Smooth muscle cell (in vitro differentiated cells): Measurements from ENCODE around the gene FBLN7. TPM values are rescaled to one million over a fixed set of nuclear protein-coding genes. Genes with fewer than 3 reads are reported as not detected.

Experiments
- DNase-seq: peaks from one replicate; lab custom pipeline; 2025; ENCODE audit not compliant: unreplicated experiment; lab: John Stamatoyannopoulos, UW
- H2AFZ ChIP-seq: fragments of 200-600 bp; sonication (generic); 2 replicates; pipeline ENCODE4 v1.6.0; 2016; ENCODE audit warnings: antibody characterized with exemption, low read depth, mild to moderate bottlenecking
- H3F3A ChIP-seq: fragments of 200-600 bp; sonication (generic); 2 replicates; pipeline ENCODE4 v1.6.0; 2017; ENCODE audit warnings: antibody characterized with exemption, low read depth
- H3K27ac ChIP-seq: fragments of 200-600 bp; sonication (generic); 2 replicates; pipeline ENCODE4 v1.5.1; 2016; ENCODE audit warnings: low read depth, mild to moderate bottlenecking
- H3K27me3 ChIP-seq: fragments of 200-600 bp; sonication (generic); 2 replicates; pipeline ENCODE4 v1.6.1; 2016; ENCODE audit warnings: low read depth, mild to moderate bottlenecking
- H3K36me3 ChIP-seq: fragments of 200-600 bp; sonication (generic); 2 replicates; pipeline ENCODE4 v1.5.1; 2016; ENCODE audit warnings: low read depth
- H3K4me1 ChIP-seq: fragments of 200-600 bp; sonication (generic); 2 replicates; pipeline ENCODE4 v1.5.1; 2016; ENCODE audit warnings: low read depth
- H3K4me2 ChIP-seq: fragments of 200-600 bp; sonication (generic); 2 replicates; pipeline ENCODE4 v1.6.0; 2016; ENCODE audit warnings: mild to moderate bottlenecking
- H3K4me3 ChIP-seq: fragments of 200-600 bp; sonication (generic); 2 replicates; pipeline ENCODE4 v1.5.1; 2016; ENCODE audit warnings: mild to moderate bottlenecking
- H3K79me2 ChIP-seq: fragments of 200-600 bp; sonication (generic); 2 replicates; pipeline ENCODE4 v1.6.0; 2016; ENCODE audit warnings: low read depth, mild to moderate bottlenecking
- H3K9ac ChIP-seq: fragments of 200-600 bp; sonication (generic); 2 replicates; pipeline ENCODE4 v1.6.0; 2016; ENCODE audit warnings: low read depth
- H3K9me3 ChIP-seq: fragments of 200-600 bp; sonication (generic); replicated peaks from 2 replicates; pipeline ENCODE4 v1.5.1; 2016; ENCODE audit warnings: low read depth
- H4K20me1 ChIP-seq: fragments of 200-600 bp; sonication (generic); 2 replicates; pipeline ENCODE4 v1.6.0; 2016; ENCODE audit warnings: low read depth
- WGBS: methylation state at CpG from one replicate; pipeline ENCODE4 v1.1.7; 2016; ENCODE audit warnings: low lambda C conversion rate; 5-methylcytosine and 5-hydroxymethylcytosine counted together
- polyA plus RNA-seq: library from polyadenylated mRNA; unstranded; fragments of >200 nt; fragmentation: Nextera tagmentation; extraction: Ambion mirVana; gene quantifications from 2 replicates; pipeline ENCODE4 v1.2.1, GENCODE V29; 2016
- total RNA-seq: library from RNA; depleted of rRNA; stranded (reverse); fragments of >200 nt; gene quantifications from 2 replicates; pipeline ENCODE4 v1.2.3, GENCODE V29; 2014
- TF ChIP-seq, protein P1 (sequence below): fragments of 200-600 bp; sonication (generic); IDR thresholded peaks from 2 replicates; pipeline ENCODE4 v1.5.1; 2017; ENCODE audit warnings: borderline replicate concordance, mild to moderate bottlenecking, antibody characterized with exemption; ENCODE audit not compliant: insufficient read depth, poor library complexity, severe bottlenecking

Gene FBLN7
- 1.1 and 3.2 TPM in 2 replicates for total RNA-seq
- 1.7 and 2.7 TPM in 2 replicates for polyA plus RNA-seq

DNA sequence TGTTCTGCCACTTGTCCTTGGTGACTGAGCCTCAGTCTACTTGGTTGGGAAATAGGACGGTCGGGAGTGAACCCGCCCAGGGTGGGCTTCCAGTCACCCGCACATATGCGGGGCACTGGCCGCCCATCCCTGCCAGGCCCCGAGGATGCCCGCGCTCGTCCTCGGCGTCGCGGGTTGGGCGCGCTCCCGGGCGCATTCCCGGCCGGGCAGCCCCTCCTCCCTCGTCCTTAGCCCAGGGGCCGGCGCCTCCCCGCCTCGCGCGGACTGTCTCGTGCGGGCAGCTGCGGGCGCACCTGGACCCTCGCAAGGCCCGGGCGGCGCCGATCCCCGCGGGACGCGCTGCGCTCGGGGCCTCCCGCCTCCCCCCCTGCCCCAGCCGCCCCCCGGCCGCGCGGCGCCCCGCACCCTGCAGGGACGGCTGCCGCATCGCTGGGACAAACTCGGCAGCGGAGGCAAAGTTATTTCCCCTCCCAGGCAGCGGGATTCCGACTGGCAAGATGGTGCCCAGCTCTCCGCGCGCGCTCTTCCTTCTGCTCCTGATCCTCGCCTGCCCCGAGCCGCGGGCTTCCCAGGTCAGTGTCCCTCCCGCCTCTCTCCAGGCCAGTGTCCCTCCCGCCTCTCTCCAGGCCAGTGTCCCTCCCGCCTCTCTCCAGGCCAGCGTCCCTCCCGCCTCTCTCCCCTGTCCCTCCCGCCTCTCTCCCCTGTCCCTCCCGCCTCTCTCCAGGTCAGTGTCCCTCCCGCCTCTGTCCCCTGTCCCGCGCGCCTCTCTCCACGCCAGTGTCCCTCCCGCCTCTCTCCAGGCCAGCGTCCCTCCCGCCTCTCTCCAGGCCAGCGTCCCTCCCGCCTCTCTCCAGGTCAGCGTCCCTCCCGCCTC, at the start of gene FBLN7:
TSS of gene FBLN7 (plus strand) at position 227 of the 874 bp plus-strand sequence. CDS start at position 498, 271 bp downstream.
- Histone ChIP-seq H3K4me2 (peak within 1 kb of the TSS; percentile 97), H3K27me3 (peaks cover 27% of the 10 kb centered on the region), H4K20me1 (no peaks in the 10 kb centered on the region), H2AFZ (peak within 1 kb of the TSS; percentile 28), H3K79me2 (no peaks in the 10 kb centered on the region), H3K9ac (no peak within 1 kb of the TSS), H3K4me1 (no peaks in the 10 kb centered on the region), H3K27ac (no peak within 1 kb of the TSS), H3K9me3 (no peaks in the 10 kb centered on the region), H3K4me3 (peak within 1 kb of the TSS; percentile 52), H3K36me3 (no peaks in the 10 kb centered on the region), H3F3A (no peaks in the 10 kb centered on the region)
- no peak for DNase-seq
- 1% methylated on average over 28 of the region's 84 CpGs for WGBS
- TF ChIP-seq, protein P1, sequence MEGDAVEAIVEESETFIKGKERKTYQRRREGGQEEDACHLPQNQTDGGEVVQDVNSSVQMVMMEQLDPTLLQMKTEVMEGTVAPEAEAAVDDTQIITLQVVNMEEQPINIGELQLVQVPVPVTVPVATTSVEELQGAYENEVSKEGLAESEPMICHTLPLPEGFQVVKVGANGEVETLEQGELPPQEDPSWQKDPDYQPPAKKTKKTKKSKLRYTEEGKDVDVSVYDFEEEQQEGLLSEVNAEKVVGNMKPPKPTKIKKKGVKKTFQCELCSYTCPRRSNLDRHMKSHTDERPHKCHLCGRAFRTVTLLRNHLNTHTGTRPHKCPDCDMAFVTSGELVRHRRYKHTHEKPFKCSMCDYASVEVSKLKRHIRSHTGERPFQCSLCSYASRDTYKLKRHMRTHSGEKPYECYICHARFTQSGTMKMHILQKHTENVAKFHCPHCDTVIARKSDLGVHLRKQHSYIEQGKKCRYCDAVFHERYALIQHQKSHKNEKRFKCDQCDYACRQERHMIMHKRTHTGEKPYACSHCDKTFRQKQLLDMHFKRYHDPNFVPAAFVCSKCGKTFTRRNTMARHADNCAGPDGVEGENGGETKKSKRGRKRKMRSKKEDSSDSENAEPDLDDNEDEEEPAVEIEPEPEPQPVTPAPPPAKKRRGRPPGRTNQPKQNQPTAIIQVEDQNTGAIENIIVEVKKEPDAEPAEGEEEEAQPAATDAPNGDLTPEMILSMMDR = no peak

DNA sequence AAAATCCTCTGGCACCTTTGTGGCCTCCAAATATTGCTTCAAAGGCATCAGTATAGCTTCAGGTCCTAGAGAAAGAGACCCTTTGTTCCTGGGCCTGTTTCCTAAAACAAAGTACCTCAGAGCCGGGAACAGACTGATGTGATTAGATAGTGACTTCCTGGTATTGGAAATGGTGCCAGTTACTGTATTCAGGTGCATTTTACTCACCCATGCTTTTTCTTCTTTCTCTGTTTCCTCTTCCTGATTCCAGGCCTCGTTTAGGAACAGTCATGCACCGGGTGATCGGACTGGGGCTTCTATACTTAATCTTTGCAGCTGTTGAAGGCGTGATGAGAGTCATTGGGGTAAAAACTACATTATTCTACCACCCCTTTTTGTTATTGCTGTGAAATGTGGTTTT, 48.8 kb upstream of the FBLN7 start:
- peaks cover 17% of the 10 kb centered on the region for H3K79me2 ChIP-seq
- no peak overlapping the region for H3K9ac ChIP-seq
- H3K36me3 ChIP-seq = peaks cover 22% of the 10 kb centered on the region
- whole genome bisulfite sequencing = 95% methylated on average over 5 of the region's 5 CpGs
- no peak for DNase-seq
- H3K4me1 ChIP-seq = no peaks in the 10 kb centered on the region
- peaks cover 75% of the 10 kb centered on the region for H4K20me1 ChIP-seq
- H3K27me3 ChIP-seq = no peaks in the 10 kb centered on the region
- H3K4me2 ChIP-seq = no peak overlapping the region
- no peaks in the 10 kb centered on the region for H3K9me3 ChIP-seq
- TF ChIP-seq, protein P1 = no peak
- H2AFZ ChIP-seq = no peak overlapping the region
- no peak overlapping the region for H3K4me3 ChIP-seq
- H3K27ac ChIP-seq = no peak overlapping the region
- H3F3A ChIP-seq = peaks cover 5% of the 10 kb centered on the region

DNA sequence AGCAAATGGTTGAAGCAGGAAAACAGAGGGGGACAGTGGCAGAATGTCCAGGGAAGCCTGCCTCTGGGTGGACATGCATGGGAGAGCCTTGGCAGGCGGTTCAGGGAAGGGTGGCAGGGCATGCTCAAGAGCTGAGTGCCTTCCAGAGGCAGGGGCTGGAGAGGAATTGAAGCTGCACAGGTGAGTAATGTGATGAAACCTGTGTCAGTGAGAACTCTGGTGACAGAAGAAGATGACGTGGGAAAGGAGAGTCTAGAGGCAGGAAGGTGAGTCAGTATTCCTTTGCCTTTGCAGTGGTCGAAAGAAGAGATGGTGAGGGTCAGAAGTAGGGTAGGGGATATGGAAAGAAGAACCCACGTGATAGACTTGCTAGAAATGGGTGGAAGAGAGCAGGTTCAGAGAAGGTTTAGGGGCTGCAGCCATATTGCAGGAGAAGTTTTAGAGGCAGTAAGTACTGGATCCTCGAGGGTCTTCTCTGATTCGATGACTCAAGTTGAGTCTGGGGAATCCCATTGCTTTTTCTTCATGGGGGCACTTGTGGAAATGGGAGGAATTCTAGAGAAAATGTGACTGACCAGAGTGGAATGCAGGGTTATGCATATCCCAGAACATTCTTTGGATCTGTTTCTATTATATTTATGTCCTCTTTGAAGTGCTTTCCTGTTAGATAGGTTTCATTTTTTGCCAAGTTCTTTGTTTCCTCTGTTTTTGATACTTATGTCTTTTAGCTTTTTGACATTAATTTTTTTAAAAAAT, 45.7 kb upstream of the FBLN7 start:
- WGBS = 79% methylated on average over 6 of the region's 6 CpGs
- Histone ChIP-seq H3K27me3 (no peaks in the 10 kb centered on the region), H3K4me3 (no peak overlapping the region), H3K36me3 (peaks cover 19% of the 10 kb centered on the region), H3K27ac (peak overlapping the region; percentile 87), H3K9me3 (no peaks in the 10 kb centered on the region), H3K79me2 (peaks cover 23% of the 10 kb centered on the region), H3K4me2 (peak overlapping the region; percentile 33), H3F3A (peaks cover 5% of the 10 kb centered on the region), H3K9ac (peak overlapping the region; percentile 45), H3K4me1 (peaks cover 4% of the 10 kb centered on the region), H2AFZ (no peak overlapping the region), H4K20me1 (peaks cover 54% of the 10 kb centered on the region)
- TF ChIP-seq, protein P1 = no peak
- DNase-seq = no peak
